Epithelial cell of esophagus (primary cell): Measurements from ENCODE around the gene PPFIA1.
"Not testable (repeated sequence)": the region's sequence is repeated elsewhere in the genome, so short reads cannot be mapped to it uniquely, and the experiment has no call there.

Experiments
- DNase-seq: peaks from one replicate; pipeline ENCODE4 v3.0.0; 2010; ENCODE audit warnings: low read depth
- H3K4me3 ChIP-seq: 2 replicates; pipeline ENCODE4 v1.5.1; 2011; ENCODE audit warnings: mild to moderate bottlenecking, low read length, control low read depth
- CTCF ChIP-seq: IDR thresholded peaks from 2 replicates; pipeline ENCODE4 v1.5.1; 2011; ENCODE audit warnings: low read depth, mild to moderate bottlenecking, low read length, control low read depth, inconsistent platforms; ENCODE audit not compliant: insufficient read depth; ENCODE audit errors: missing control alignments

PPFIA1 gene

GRCh38 chr11:70251659-70252321 lies 18.7 kb upstream of the PPFIA1 start:
- TF ChIP-seq CTCF = no peak
- H3K4me3 ChIP-seq = no peak overlapping the region
- no peak for DNase-seq

DNA sequence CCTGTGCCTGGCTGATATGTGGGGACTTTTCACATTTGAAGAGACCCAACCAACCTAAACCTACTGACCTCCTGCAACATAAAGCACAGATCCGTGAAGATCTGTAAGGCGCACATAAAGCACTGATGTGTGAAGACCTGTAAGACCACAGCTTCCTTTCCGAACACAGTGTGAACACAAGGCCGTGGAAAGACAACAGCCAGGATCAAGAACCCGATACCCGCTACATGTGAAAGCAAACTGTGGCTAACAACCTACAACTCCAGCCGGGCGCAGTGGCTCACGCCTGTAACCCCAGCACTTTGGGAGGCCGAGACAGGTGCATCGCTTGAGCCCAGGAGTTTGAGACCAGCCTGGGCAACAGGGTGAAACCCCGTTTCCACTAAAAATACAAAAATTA lies 17.6 kb upstream of the PPFIA1 start:
- TF ChIP-seq CTCF = no peak
- no peak for DNase-seq
- no peak overlapping the region for H3K4me3 ChIP-seq

DNA sequence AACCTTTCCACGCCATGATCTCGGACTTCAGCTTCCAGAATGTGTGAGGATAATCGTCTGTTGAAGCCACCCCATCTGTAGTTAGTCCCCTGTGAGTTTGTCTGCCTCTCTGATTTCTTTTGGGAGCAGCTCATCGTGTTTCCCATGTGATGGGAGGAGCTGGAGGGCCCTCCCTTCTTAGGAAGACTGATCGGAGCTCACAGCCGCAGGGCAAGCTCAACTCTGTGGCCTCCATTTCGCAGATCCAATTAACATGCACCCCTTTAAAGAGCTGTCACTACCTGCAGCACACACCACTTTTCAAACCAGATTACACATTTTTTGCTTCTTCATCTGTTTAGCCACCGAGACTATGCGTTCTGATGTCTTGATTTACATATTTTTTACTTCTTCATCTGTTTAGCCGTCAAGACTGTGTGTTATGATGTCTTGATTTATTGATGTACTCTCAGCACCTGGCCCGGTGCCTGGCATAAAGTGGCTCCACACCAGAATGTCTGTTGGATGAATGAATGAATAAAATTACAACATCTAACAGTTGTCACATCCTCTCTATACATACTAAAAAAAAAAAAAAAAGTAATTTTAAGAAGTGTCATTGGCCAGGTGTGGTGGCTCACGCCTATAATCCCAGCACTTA lies 14.9 kb upstream of the PPFIA1 start:
- no peak for DNase-seq
- no peak for TF ChIP-seq CTCF
- H3K4me3 ChIP-seq = no peak overlapping the region

DNA sequence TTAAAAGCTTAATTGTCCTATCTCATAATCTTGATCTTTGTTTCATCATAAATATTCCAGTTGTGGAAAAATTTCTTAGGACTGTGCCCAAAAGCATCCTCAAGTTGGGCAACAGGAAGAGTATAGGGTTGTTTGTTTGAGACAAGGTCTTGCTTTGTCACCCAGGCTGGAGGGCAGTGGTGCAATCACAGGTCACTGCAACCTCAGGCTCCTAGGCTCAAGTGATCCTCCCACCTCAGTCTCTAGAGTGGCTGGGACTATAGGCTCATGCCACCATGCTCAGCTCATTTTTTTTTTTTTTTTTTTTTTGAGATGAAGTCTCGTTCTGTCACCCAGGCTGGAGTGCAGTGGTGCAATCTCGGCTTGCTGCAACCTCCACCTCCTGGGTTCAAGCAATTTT lies 11.4 kb upstream of the PPFIA1 start:
- not testable (repeated sequence) for DNase-seq, H3K4me3 ChIP-seq

DNA sequence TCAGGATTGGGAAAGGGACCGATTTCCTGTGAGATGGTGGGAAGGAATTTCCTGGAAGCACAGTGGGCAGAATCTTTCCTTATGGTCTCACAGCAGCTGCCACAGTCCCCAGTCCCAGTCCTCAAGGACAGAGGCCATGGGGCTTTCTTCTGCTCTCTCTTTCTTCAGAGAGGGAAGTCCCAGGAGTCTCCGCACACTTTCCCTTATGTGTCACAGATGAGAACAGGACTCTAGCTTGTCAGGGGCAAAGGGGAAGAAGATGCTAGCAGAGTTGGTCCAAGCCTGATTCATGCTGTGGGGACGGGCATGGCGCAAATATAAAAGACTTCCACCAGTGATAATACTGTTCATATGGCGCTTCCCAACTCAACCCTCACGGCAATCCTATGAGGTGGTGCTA lies 7.5 kb upstream of the PPFIA1 start:
- H3K4me3 ChIP-seq = no peak overlapping the region
- TF ChIP-seq CTCF = no peak
- no peak for DNase-seq

- no peak for TF ChIP-seq CTCF
- H3K4me3 ChIP-seq = no peak overlapping the region
- DNase-seq = no peak
Observed at GRCh38 chr11:70263363-70263762, 7.1 kb upstream of the PPFIA1 start.

DNA sequence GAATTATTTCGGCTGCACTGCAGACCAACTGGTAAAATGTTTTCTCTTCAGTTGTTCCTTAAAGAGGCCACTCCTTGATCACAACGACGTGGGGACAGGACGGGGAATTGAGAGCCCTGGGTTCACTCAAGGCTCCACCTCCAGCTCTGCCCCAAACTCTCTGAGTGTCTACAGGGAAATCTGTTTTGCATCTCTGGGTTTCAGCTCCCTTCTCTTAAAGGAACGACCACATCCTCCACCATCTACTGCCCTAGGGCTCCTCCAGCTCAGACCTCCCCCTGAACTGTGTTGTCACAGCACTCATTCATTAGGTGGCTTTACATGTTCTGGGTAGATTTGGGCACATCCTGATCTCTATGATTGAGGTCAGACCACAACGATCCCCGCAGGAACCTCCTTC lies 5.1 kb upstream of the PPFIA1 start:
- no peak for TF ChIP-seq CTCF
- DNase-seq = no peak

More for the DNA sequence above, 5.1 kb upstream of the PPFIA1 start:
- H3K4me3 ChIP-seq = no peak overlapping the region
